Measurements from ENCODE around the gene ANKS1B.

ANKS1B gene

DNA sequence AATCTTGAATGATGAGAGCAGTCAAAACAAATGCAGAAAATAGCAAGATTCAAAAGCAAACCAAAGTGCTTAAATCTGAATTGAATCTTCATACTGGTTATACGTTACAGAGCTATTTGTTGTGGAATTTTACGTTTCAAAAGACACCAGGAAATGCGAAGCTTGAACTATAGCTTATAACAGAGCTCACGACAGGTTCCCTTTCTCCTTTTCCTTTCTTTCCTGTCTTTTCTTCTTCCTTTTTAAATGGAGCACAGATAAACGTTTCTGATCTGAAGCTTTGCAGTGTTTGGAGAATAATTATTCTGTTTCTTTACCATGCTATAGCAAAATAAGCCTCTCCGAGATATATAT, 829.8 kb downstream of the ANKS1B start:
- Histone ChIP-seq H3K27me3 (ENCODE audit: control insufficient read depth, insufficient read depth, low read length) (no peaks in the 10 kb centered on the region), H3K9me3 (ENCODE audit: control insufficient read depth, low read length) (no peaks in the 10 kb centered on the region), H3K36me3 (ENCODE audit: control insufficient read depth, insufficient read depth, low read length) (no peaks in the 10 kb centered on the region), H3K4me3 (ENCODE audit: low read length) (no peak overlapping the region), H3K4me1 (ENCODE audit: control insufficient read depth, insufficient read depth, low read length) (no peaks in the 10 kb centered on the region), H3K9ac (ENCODE audit: low read length) (no peak overlapping the region)

DNA sequence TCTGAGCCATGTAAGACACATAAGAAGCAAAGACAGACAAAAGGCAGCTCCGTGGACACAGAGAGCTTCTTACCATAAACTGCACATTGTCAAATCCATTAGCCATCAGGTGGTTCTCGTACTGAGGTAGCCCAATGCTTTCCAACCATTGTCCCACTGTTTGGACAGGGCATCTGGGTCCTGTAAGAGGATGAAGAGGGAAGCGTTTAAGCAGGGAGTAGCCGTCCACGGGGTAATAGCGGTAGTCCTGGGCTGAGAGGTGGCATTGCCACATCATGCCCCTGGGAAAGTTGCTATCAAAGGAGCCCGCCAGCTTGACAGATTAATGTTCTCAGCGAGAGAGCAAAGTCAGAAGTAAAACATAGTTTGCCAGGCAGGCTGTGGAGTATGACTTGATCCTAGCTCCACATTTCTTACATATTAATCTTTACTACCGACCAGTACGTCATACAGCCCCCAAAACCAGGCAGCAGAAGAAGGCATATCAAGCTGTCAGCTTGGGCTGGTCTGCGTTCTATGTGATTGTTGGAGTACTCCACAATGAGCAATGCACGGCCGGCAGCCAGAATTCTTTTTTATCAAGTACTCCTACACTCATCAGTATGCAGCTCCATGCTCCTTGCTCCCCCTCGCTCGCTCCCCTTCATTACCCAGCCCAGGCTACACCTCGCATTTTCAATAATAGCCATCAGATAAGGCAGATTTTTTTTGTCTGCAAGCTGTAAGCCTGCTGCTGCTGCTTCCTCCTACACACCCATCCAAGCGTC, 830.3 kb downstream of the ANKS1B start:
- H3K27me3 ChIP-seq (ENCODE audit: control insufficient read depth, insufficient read depth, low read length), result no peaks in the 10 kb centered on the region
- H3K36me3 ChIP-seq (ENCODE audit: control insufficient read depth, insufficient read depth, low read length), result no peaks in the 10 kb centered on the region
- no peaks in the 10 kb centered on the region for H3K4me1 ChIP-seq (ENCODE audit: control insufficient read depth, insufficient read depth, low read length)
- H3K4me3 ChIP-seq (ENCODE audit: low read length), result no peak overlapping the region
- no peaks in the 10 kb centered on the region for H3K9me3 ChIP-seq (ENCODE audit: control insufficient read depth, low read length)
- no peak overlapping the region for H3K9ac ChIP-seq (ENCODE audit: low read length)

- H3K36me3 ChIP-seq (ENCODE audit: control insufficient read depth, insufficient read depth, low read length), result no peaks in the 10 kb centered on the region
- H3K4me1 ChIP-seq (ENCODE audit: control insufficient read depth, insufficient read depth, low read length), result no peaks in the 10 kb centered on the region
- no peaks in the 10 kb centered on the region for H3K27me3 ChIP-seq (ENCODE audit: control insufficient read depth, insufficient read depth, low read length)
- H3K9ac ChIP-seq (ENCODE audit: low read length), result no peak overlapping the region
- no peak overlapping the region for H3K4me3 ChIP-seq (ENCODE audit: low read length)
- H3K9me3 ChIP-seq (ENCODE audit: control insufficient read depth, low read length), result no peaks in the 10 kb centered on the region
Measured at GRCh38 chr12:99153293-99153692, 831.4 kb downstream of the ANKS1B start.

DNA sequence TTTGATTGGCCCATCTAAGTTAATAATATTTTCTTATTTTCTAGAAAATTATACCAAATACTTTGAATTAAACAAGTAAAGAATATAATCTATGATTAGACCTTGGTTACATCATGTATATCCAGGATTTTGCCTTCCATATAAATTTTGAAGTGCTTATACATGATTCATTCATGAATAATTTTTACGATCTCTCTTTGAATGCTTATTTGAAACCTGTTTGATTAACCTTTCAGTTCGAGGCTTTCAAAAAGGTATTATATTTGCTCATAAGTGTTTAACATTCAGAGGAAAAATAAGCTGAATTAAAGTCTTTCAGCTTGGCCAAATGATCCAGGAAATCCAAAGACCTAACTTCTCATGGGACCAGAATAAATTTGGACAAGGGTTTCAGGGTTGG, 832.4 kb downstream of the ANKS1B start:
- no peaks in the 10 kb centered on the region for H3K27me3 ChIP-seq (ENCODE audit: control insufficient read depth, insufficient read depth, low read length)
- H3K4me1 ChIP-seq (ENCODE audit: control insufficient read depth, insufficient read depth, low read length), result no peaks in the 10 kb centered on the region
- H3K4me3 ChIP-seq (ENCODE audit: low read length), result no peak overlapping the region
- no peaks in the 10 kb centered on the region for H3K9me3 ChIP-seq (ENCODE audit: control insufficient read depth, low read length)
- no peak overlapping the region for H3K9ac ChIP-seq (ENCODE audit: low read length)
- H3K36me3 ChIP-seq (ENCODE audit: control insufficient read depth, insufficient read depth, low read length), result no peaks in the 10 kb centered on the region

GRCh38 chr12:99151744-99152143, 833.0 kb downstream of the ANKS1B start:
- Histone ChIP-seq H3K4me3 (ENCODE audit: low read length) (no peak overlapping the region), H3K27me3 (ENCODE audit: control insufficient read depth, insufficient read depth, low read length) (no peaks in the 10 kb centered on the region), H3K36me3 (ENCODE audit: control insufficient read depth, insufficient read depth, low read length) (no peaks in the 10 kb centered on the region), H3K9me3 (ENCODE audit: control insufficient read depth, low read length) (no peaks in the 10 kb centered on the region), H3K4me1 (ENCODE audit: control insufficient read depth, insufficient read depth, low read length) (no peaks in the 10 kb centered on the region), H3K9ac (ENCODE audit: low read length) (no peak overlapping the region)

- H3K4me1 ChIP-seq (ENCODE audit: control insufficient read depth, insufficient read depth, low read length), result no peaks in the 10 kb centered on the region
- no peaks in the 10 kb centered on the region for H3K9me3 ChIP-seq (ENCODE audit: control insufficient read depth, low read length)
- H3K36me3 ChIP-seq (ENCODE audit: control insufficient read depth, insufficient read depth, low read length), result no peaks in the 10 kb centered on the region
- no peak overlapping the region for H3K9ac ChIP-seq (ENCODE audit: low read length)
- H3K4me3 ChIP-seq (ENCODE audit: low read length), result no peak overlapping the region
- no peaks in the 10 kb centered on the region for H3K27me3 ChIP-seq (ENCODE audit: control insufficient read depth, insufficient read depth, low read length)
Measured at GRCh38 chr12:99147130-99147529, 837.6 kb downstream of the ANKS1B start.

GRCh38 chr12:99146730-99147129, 838.0 kb downstream of the ANKS1B start:
- H3K9me3 ChIP-seq (ENCODE audit: control insufficient read depth, low read length), result no peaks in the 10 kb centered on the region
- no peak overlapping the region for H3K9ac ChIP-seq (ENCODE audit: low read length)
- no peaks in the 10 kb centered on the region for H3K27me3 ChIP-seq (ENCODE audit: control insufficient read depth, insufficient read depth, low read length)
- no peak overlapping the region for H3K4me3 ChIP-seq (ENCODE audit: low read length)
- H3K36me3 ChIP-seq (ENCODE audit: control insufficient read depth, insufficient read depth, low read length), result no peaks in the 10 kb centered on the region
- H3K4me1 ChIP-seq (ENCODE audit: control insufficient read depth, insufficient read depth, low read length), result no peaks in the 10 kb centered on the region

DNA sequence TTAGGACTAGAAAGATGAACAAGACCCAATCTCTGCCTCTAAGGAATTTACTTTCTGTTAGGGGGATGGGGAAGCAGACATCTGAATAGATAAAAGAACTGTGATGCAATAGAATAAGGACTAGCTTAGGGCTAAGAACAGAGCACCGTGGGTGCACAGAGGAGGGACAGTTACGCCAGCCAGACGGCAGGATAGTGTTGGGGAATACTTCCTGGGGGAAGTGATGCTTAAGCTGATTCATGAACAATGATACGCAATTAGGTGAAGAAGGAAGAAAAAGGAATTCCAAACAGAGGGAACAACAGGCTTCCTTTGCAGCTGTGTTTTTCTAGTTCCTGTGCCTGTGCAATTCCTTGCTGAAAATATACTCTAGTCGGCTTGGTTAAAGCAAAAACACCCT, 838.6 kb downstream of the ANKS1B start:
- Histone ChIP-seq H3K27me3 (ENCODE audit: control insufficient read depth, insufficient read depth, low read length) (no peaks in the 10 kb centered on the region), H3K4me3 (ENCODE audit: low read length) (no peak overlapping the region), H3K9me3 (ENCODE audit: control insufficient read depth, low read length) (no peaks in the 10 kb centered on the region), H3K36me3 (ENCODE audit: control insufficient read depth, insufficient read depth, low read length) (no peaks in the 10 kb centered on the region), H3K9ac (ENCODE audit: low read length) (no peak overlapping the region), H3K4me1 (ENCODE audit: control insufficient read depth, insufficient read depth, low read length) (no peaks in the 10 kb centered on the region)

- no peaks in the 10 kb centered on the region for H3K27me3 ChIP-seq (ENCODE audit: control insufficient read depth, insufficient read depth, low read length)
- no peak overlapping the region for H3K4me3 ChIP-seq (ENCODE audit: low read length)
Measured at GRCh38 chr12:99142651-99143050, 842.1 kb downstream of the ANKS1B start.

DNA sequence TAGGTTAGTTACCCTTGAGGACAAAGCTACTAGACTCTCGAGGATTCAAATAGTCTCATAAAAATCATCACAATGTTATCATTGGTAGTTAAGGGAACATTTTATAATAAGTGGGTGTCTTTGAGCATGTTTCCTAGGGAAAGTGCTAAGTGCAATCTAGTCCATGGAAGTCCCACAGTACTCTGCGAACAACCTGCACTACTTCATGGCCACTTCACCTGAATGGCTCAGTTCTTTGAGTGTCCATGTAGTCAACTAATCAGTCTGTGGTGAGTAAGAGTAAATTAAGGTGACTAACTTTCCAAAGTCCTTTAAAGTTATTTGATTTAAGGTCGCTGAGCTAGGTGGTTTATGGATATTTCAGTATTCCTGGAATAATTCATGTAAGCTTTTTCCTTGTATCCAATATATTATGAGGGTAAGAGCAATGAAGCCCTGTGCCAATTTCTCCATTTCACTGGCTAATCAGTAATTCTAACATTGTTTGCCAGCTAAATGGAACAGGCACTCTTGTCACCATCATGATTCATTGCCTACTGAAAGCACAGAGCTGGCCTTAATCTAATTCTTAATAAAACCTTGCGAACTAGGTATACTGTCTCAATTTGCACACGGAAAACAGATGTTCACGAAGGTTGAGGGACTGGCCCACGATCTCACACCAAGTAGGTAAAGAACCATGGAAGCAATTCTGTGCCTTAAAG, 844.6 kb downstream of the ANKS1B start:
- H3K9me3 ChIP-seq (ENCODE audit: control insufficient read depth, low read length), result no peaks in the 10 kb centered on the region
- H3K36me3 ChIP-seq (ENCODE audit: control insufficient read depth, insufficient read depth, low read length), result no peaks in the 10 kb centered on the region
- no peak overlapping the region for H3K4me3 ChIP-seq (ENCODE audit: low read length)
- no peaks in the 10 kb centered on the region for H3K4me1 ChIP-seq (ENCODE audit: control insufficient read depth, insufficient read depth, low read length)
- H3K27me3 ChIP-seq (ENCODE audit: control insufficient read depth, insufficient read depth, low read length), result no peaks in the 10 kb centered on the region
- H3K9ac ChIP-seq (ENCODE audit: low read length), result no peak overlapping the region

More at GRCh38 chr12:99142651-99143050, 842.1 kb downstream of the ANKS1B start:
- H3K36me3 ChIP-seq (ENCODE audit: control insufficient read depth, insufficient read depth, low read length), result no peaks in the 10 kb centered on the region
- H3K9ac ChIP-seq (ENCODE audit: low read length), result no peak overlapping the region
- no peaks in the 10 kb centered on the region for H3K9me3 ChIP-seq (ENCODE audit: control insufficient read depth, low read length)
- H3K4me1 ChIP-seq (ENCODE audit: control insufficient read depth, insufficient read depth, low read length), result no peaks in the 10 kb centered on the region

DNA sequence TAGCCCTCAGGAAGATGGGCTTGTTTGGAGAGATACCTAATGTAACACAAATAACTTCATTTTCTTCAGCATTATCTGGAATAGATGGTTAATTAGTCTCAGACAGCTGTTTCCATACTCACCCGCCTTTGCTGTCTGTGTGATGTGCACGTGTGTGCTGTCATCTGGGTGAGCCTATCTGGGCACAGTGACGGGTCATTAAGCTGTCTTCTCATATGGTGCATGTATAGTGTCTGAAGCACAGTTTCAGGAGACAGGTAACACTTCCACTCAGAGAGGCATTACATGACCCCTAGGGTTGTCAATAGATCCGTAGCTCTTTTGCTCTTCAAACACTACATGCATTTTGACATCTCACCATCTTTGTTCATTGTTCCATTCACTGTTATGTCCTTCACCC, 846.3 kb downstream of the ANKS1B start:
- Histone ChIP-seq H3K4me3 (ENCODE audit: low read length) (no peak overlapping the region), H3K9me3 (ENCODE audit: control insufficient read depth, low read length) (no peaks in the 10 kb centered on the region), H3K9ac (ENCODE audit: low read length) (no peak overlapping the region), H3K4me1 (ENCODE audit: control insufficient read depth, insufficient read depth, low read length) (no peaks in the 10 kb centered on the region), H3K36me3 (ENCODE audit: control insufficient read depth, insufficient read depth, low read length) (no peaks in the 10 kb centered on the region), H3K27me3 (ENCODE audit: control insufficient read depth, insufficient read depth, low read length) (no peaks in the 10 kb centered on the region)

- Histone ChIP-seq H3K4me1 (ENCODE audit: control insufficient read depth, insufficient read depth, low read length) (no peaks in the 10 kb centered on the region), H3K27me3 (ENCODE audit: control insufficient read depth, insufficient read depth, low read length) (no peaks in the 10 kb centered on the region), H3K9ac (ENCODE audit: low read length) (no peak overlapping the region), H3K36me3 (ENCODE audit: control insufficient read depth, insufficient read depth, low read length) (no peaks in the 10 kb centered on the region), H3K4me3 (ENCODE audit: low read length) (no peak overlapping the region), H3K9me3 (ENCODE audit: control insufficient read depth, low read length) (no peaks in the 10 kb centered on the region)
Measured at GRCh38 chr12:99137124-99137855, 847.4 kb downstream of the ANKS1B start.
